OCI-LY3 (cell line): ENCODE measurements around the gene SLC22A12.

ENCODE experiments used
- H2AFZ ChIP-seq: fragments of 200-600, 300-600 bp; shearing (Covaris generic); 2 replicates; pipeline ENCODE4 v1.6.0; 2014; ENCODE audit warnings: antibody characterized with exemption, low read depth, low read length
- H3K27ac ChIP-seq: fragments of 200-600, 300-600 bp; sonication (generic); 2 replicates; pipeline ENCODE4 v1.5.1; 2014; ENCODE audit warnings: mild to moderate bottlenecking, low read length, moderate library complexity, mixed read lengths
- H3K27me3 ChIP-seq: fragments of 200-600, 300-600 bp; sonication (generic); 2 replicates; pipeline ENCODE4 v1.6.1; 2014; ENCODE audit warnings: low read depth, low read length, mixed read lengths
- H3K36me3 ChIP-seq: fragments of 200-600, 300-600 bp; sonication (generic); replicated peaks from 2 replicates; pipeline ENCODE3; 2014; ENCODE audit warnings: low read depth, low read length, mixed read lengths
- H3K4me1 ChIP-seq: fragments of 300-600, 200-600 bp; sonication (generic); 2 replicates; pipeline ENCODE4 v1.6.1; 2014; ENCODE audit warnings: low read length, mixed read lengths
- H3K4me2 ChIP-seq: fragments of 200-600, 300-600 bp; sonication (generic); 2 replicates; pipeline ENCODE4 v1.6.1; 2014; ENCODE audit warnings: low read length, mixed read lengths
- H3K4me3 ChIP-seq: fragments of 300-600, 200-600 bp; sonication (generic); 2 replicates; pipeline ENCODE4 v1.5.1; 2014; ENCODE audit warnings: antibody characterized with exemption, mild to moderate bottlenecking, low read length, moderate library complexity
- H3K79me2 ChIP-seq: fragments of 300-600, 200-600 bp; shearing (Covaris generic); 2 replicates; pipeline ENCODE4 v1.6.1; 2014; ENCODE audit warnings: mild to moderate bottlenecking, low read length, mixed read lengths
- H3K9ac ChIP-seq: fragments of 300-600, 200-600 bp; shearing (Covaris generic); 2 replicates; pipeline ENCODE4 v1.6.0; 2014; ENCODE audit warnings: mild to moderate bottlenecking, low read length, moderate library complexity
- H3K9me3 ChIP-seq: fragments of 200-600, 300-600 bp; shearing (Covaris generic); 2 replicates; pipeline ENCODE4 v1.6.1; 2014; ENCODE audit warnings: low read length, mixed read lengths; ENCODE audit not compliant: insufficient read depth
- H4K20me1 ChIP-seq: fragments of 200-600, 300-600 bp; sonication (generic); 2 replicates; pipeline ENCODE4 v1.6.1; 2016; ENCODE audit warnings: low read length, mixed read lengths; ENCODE audit not compliant: insufficient read depth
- CTCF ChIP-seq: fragments of 200-600, 300-600 bp; sonication (generic); IDR thresholded peaks from 2 replicates; pipeline ENCODE4 v1.5.1; 2014; ENCODE audit warnings: antibody characterized with exemption, low read length, low read depth
- EZH2phosphoT487 ChIP-seq: fragments of 200-600 bp; shearing (Covaris generic); IDR thresholded peaks from 2 replicates; pipeline ENCODE4 v1.6.1; 2018; ENCODE audit warnings: antibody characterized with exemption, mixed run types, low read depth

SLC22A12 gene

GRCh38 chr11:64632237-64632636, 41.2 kb downstream of the SLC22A12 start:
- no peak overlapping the region for H3K4me3 ChIP-seq
- H3K27ac ChIP-seq = no peak overlapping the region
- no peaks in the 10 kb centered on the region for H3K27me3 ChIP-seq

DNA sequence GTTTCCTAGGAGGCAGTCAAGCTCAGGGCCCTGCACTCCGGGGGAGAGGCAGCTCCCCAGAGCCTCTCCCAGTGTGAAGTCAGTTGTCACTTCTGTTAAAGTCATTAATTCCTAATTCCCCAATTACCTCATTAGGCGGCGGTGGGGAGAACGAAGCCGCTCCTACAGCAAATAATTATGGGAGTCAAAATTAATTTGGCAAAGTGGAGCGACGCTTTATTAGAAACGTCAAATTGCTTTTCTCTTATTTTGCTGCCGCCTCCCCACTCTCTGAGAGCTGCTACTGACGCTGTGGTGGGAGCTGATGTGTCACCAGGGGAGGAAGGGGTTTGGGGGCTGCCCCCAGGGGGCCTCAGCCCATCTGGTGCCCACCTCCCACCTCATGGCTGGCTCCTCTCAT, 41.6 kb downstream of the SLC22A12 start:
- no peaks in the 10 kb centered on the region for H3K36me3 ChIP-seq

More at GRCh38 chr11:64632237-64632636, 41.2 kb downstream of the SLC22A12 start:
- Histone ChIP-seq H4K20me1 (no peaks in the 10 kb centered on the region), H3K79me2 (no peaks in the 10 kb centered on the region), H3K9me3 (no peaks in the 10 kb centered on the region), H3K9ac (no peak overlapping the region), H3K4me2 (no peak overlapping the region), H3K4me1 (peaks cover 8% of the 10 kb centered on the region), H2AFZ (no peak overlapping the region), H3K36me3 (no peaks in the 10 kb centered on the region)
- TF ChIP-seq CTCF = no peak
- no peak for TF ChIP-seq EZH2phosphoT487

DNA sequence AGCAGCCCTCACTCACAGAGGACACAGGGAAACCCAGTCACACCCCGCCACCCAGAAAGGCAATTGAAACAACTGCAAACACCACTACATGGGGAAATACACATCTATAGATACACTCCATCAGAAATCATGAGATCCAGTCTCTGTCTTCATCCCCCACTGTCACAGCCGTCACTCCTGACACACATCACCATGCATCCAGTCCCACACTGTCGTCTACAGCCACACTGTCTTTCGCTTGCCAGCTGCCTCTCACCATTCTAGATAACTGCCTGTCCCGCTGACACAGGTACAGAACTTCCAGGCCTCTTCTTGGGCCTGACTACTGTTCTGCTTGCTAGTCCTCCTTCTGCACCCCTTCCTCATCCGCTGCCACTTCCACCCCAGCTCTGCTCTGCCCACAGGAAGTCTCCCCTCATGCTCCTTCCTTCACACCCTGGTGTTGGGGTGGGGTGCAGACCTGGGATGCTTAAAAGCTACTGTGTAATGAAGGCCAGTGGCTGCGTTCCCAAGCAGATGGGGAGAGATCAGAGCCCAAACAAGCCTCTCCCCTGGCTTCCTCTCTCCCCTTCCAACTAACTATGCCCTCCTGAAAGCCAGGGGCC, 42.6 kb downstream of the SLC22A12 start:
- Histone ChIP-seq H3K36me3 (no peaks in the 10 kb centered on the region), H3K4me2 (no peak overlapping the region)

More for the DNA sequence above, 41.6 kb downstream of the SLC22A12 start:
- no peaks in the 10 kb centered on the region for H3K27me3 ChIP-seq
- H2AFZ ChIP-seq = no peak overlapping the region
- no peak overlapping the region for H3K9ac ChIP-seq
- H3K4me2 ChIP-seq = no peak overlapping the region
- no peak for TF ChIP-seq EZH2phosphoT487
- TF ChIP-seq CTCF = no peak
- H3K79me2 ChIP-seq = no peaks in the 10 kb centered on the region
- H3K27ac ChIP-seq = no peak overlapping the region
- no peaks in the 10 kb centered on the region for H4K20me1 ChIP-seq
- no peak overlapping the region for H3K4me3 ChIP-seq
- H3K9me3 ChIP-seq = no peaks in the 10 kb centered on the region
- H3K4me1 ChIP-seq = peaks cover 8% of the 10 kb centered on the region

More for the DNA sequence above, 42.6 kb downstream of the SLC22A12 start:
- Histone ChIP-seq H3K79me2 (no peaks in the 10 kb centered on the region), H3K4me3 (no peak overlapping the region), H4K20me1 (no peaks in the 10 kb centered on the region), H3K9ac (no peak overlapping the region), H3K27me3 (no peaks in the 10 kb centered on the region), H3K4me1 (peaks cover 8% of the 10 kb centered on the region), H2AFZ (no peak overlapping the region), H3K9me3 (no peaks in the 10 kb centered on the region), H3K27ac (no peak overlapping the region)
- TF ChIP-seq CTCF (no peak), EZH2phosphoT487 (no peak)
